HG03571 (cell line): ENCODE measurements around the gene SLC24A4.

ENCODE experiments used
- ATAC-seq: cut with Tn5 transposase; IDR thresholded peaks from one replicate; pipeline ENCODE4 v1.9.1; 2021; ENCODE audit not compliant: unreplicated experiment

SLC24A4 gene

GRCh38 chr14:92316937-92317336 lies 6.0 kb upstream of the SLC24A4 start:
- no peak for ATAC-seq

DNA sequence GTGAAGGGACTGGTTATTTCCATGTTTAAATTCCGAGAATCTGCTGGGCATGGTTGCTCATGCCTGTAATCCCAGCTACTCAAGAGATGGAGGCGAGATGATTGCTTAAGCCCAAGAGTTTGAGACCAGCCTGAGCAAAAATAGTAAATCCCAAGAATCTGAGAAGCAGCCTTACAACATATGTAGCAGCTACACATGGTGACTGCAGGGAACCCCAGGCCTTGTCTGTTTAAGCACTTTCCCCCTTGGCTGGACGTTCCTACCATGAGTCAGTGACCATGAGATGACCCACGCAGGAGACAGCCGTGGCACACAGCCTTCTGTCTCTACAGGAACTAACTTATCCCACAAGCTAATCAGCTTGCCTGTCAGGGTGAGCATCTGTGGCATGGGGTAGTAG lies 5.5 kb upstream of the SLC24A4 start:
- no peak for ATAC-seq

DNA sequence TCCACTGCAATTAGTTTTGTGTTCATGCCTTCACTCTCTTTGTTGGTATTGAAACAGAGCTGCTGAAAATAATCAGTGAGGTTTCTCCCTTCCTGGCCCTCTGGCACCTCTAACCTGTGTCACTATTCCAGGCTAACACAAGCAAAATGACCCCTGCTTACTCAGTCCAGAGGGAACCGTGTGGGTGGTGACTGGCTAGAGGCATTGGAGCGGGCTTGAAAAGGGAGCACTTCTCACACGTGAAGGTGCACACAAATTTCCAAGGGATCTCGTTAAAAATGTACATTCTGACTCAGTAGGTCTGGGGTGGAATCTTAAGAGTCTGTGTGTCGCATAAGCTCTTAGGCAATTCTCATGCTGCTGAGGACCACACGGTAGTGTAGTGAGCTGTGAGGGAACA lies 1.3 kb upstream of the SLC24A4 start:
- ATAC-seq, result no peak

GRCh38 chr14:92322516-92322915 lies 449 bp upstream of the SLC24A4 start:
- no peak for ATAC-seq

DNA sequence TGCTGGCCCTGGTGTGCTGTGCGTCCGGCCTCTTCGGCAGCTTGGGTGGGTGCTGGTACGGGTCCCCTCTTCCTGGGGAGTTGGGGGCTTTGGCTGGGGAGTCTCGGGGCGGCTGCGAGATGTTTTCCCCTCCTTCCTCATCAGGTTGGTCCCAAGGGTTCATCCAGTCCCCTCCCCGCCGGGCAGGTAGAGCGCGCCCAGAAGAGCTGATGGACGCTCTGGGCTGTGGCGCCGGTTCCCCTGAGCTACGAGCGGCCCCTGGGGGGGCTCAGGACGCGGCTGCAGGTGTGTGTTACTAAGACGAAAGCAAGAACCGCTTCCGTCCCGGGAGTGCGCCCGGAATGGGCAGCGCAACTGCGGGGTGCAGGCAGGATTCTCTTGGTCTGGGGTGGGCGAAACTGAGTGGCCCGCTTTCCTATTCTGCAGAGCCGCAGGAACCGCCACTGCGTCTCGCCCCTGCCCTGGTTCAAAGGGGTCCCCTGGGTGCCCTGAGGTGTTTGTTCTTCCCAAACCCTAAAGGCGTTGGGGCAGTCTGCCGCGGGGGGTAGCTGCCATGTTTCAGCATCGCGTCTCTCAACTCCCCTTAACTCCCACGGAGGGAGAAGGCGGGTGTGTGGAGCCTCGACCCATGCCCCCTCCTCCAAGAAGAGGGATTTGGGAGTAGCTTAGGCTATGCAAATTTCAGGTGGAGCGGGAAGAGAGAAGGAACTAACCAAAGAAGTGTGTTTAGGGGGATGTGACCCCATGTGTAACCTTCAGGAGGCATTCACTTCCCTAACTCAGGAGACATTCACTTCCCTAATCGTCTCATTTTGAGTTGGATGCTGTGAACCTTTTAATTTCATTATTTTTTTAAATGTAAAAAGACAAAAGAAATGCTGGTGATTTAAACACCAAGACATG lies 1.2 kb downstream of the SLC24A4 start:
- ATAC-seq, result no peak

DNA sequence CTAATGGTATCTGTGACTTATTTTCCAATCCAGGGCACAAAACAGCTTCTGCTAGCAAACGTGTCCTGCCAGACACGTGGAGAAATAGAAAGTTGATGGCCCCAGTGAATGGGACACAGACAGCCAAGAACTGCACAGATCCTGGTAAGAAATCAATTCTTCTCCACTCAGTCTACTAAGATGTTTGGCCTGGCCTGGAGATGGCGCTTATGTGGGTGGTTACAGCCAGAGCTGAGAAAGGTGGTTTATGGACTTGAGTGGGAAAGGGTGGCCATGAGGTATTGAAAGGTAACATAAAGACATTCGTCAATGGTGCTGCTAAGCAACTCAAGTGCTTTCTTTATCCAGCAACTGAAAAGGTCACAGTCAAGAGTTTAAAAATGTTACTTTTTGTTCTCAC lies 2.9 kb downstream of the SLC24A4 start:
- no peak for ATAC-seq

DNA sequence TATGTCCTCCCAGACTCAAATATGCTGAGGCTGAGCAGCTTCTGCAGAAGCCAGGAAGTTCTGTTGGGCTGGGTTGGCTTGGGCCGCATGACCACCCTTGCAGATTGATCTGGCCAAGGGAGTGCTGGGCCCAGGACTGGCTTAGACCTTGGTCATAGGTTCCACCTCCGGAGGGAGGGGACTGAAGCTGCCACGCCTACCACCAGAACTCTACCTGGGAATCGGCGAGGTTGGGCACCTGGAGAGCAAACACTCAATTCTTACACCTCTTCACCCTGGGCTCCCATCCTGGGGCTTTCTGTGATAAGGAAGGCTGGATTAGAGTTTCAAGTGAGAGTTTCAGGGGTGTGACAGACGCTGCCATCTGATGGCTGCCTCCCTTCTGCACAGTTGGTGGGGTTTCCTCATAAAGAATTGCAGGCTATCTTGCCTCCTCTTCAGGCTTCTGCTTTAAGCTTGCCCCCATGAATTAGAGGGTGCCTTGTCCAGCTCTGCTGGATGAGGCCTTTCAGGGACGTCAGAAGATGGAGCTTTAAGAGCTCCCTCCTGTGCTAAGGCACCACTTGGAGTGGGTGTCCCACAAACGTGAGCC lies 5.8 kb downstream of the SLC24A4 start:
- ATAC-seq, result no peak

DNA sequence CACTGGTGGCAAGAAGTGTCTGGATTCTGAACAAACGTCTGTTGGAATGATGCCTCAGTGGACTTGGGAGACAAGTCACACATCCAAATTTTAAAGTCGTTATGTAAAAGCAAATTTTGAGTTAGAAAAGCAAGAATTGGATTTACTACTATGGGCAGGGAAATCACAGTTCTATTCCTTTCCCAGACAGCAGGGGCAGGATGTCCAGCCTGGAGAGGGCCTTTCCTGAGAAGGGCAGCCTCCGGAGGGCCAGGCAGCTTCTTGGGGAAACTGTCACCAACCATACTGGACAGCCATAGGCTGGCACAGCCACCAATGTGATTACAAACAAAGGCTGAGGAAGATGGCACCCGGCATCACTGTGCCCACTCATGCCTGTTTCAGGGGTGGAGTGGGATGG lies 11.1 kb downstream of the SLC24A4 start:
- no peak for ATAC-seq

GRCh38 chr14:92336363-92336762 lies 13.4 kb downstream of the SLC24A4 start:
- ATAC-seq, result no peak

DNA sequence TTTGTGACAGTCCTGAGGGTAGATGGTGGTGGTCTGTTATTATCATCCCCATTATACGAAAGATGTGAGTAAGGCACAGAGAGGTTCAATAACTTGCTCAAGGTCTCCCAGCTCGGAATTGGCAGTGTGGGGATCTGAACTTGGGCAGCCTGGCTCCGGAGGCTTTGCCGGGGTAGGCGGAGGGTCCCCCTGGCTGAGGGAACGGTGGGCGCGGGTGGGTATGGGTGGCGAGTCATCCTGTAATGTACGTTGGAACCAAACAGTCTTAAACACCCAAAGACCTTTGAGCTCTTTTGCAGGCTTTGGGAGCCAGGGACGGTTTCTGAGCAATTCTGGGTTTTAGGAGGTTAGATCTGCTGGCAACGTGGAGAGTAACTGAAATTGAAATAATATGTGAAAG lies 16.5 kb downstream of the SLC24A4 start:
- no peak for ATAC-seq

- no peak for ATAC-seq
Observed at GRCh38 chr14:92340071-92340470, 17.1 kb downstream of the SLC24A4 start.

- no peak for ATAC-seq
Observed at GRCh38 chr14:92340931-92341330, 18.0 kb downstream of the SLC24A4 start.

GRCh38 chr14:92341791-92342190 lies 18.8 kb downstream of the SLC24A4 start:
- ATAC-seq, result no peak

DNA sequence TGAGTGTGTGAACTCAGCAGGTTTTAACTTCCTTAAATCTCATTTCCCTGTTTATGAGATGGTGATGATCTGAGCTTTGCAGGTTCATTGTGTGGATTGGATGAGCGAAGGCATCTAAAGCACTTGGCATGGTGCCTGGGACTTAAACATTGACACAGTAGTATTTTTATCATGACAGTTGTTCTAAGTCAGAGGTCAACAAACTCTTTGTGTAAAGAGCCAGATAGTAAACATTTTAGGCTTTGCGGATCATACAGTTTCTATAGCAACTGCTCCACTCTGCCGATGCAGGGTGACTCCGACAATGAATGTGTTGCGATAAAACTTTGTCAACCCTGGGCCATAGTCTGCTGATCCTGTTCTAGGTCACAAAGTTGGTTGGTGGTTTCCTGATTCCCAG lies 25.2 kb downstream of the SLC24A4 start:
- no peak for ATAC-seq

GRCh38 chr14:92351750-92352149 lies 28.8 kb downstream of the SLC24A4 start:
- ATAC-seq, result no peak

- no peak for ATAC-seq
Observed at GRCh38 chr14:92352158-92352985, 29.4 kb downstream of the SLC24A4 start.

- ATAC-seq, result no peak
Observed at GRCh38 chr14:92353447-92353846, 30.5 kb downstream of the SLC24A4 start.

GRCh38 chr14:92356677-92357076 lies 33.7 kb downstream of the SLC24A4 start:
- ATAC-seq, result no peak

GRCh38 chr14:92360651-92361370 lies 37.8 kb downstream of the SLC24A4 start:
- ATAC-seq, result no peak

DNA sequence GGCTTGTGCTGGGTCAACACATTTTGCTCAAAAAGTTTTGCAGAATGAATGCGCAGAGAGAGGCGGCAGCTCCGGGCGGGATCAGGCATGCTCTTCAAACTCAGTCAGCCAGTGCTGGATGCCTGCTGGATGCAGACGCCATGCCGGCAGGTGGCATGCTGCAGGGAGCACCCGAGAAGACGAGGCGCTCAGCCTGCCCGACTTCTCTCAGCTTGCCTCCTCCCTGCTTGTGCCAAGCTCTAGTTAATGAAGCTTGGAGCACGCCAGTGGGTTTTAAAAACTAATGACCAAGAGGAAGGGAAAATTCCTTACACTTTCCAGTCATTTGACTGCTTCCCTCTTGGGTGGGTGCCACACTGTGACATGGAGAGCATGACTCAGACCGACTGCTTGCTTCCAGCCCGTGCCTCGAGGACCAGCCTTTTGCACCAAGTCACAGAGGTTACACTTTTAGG lies 39.8 kb downstream of the SLC24A4 start:
- no peak for ATAC-seq

- no peak for ATAC-seq
Observed at GRCh38 chr14:92366237-92366636, 43.3 kb downstream of the SLC24A4 start.
